ENCODE measurements around the gene OSBPL1A. TPM values are rescaled to one million over a fixed set of nuclear protein-coding genes. Genes with fewer than 3 reads are reported as not detected.

Gene OSBPL1A
- total RNA-seq, 6 experiments from 2014 or later = 4.1 to 14.6 (median 14.0) TPM

DNA sequence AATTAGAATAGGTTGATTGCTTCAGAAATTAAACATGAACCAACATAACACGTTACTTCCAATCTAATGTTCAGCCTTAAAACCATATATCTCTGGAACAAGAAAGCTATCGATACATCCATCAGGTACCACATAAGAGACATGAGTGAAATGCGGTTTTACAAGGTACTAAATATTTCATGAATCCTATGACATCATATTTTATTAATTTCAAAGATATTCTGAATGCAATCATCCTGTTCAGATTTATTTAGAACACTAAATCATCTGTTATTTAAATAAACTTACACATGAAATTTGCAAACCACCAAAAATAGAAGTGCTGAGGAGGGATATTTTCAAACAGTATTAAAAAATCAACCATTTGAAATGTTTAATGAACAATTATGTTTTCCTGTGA, 119.0 kb downstream of the OSBPL1A start:
- Histone ChIP-seq H3K27ac (no peak overlapping the region), H3K4me1 (no peaks in the 10 kb centered on the region), H3K27me3 (no peaks in the 10 kb centered on the region), H3K4me3 (no peak overlapping the region), H3K9me3 (no peaks in the 10 kb centered on the region), H3K36me3 (no peaks in the 10 kb centered on the region)
- intact Hi-C loops (cut with DNase I) = no loop called here
- ATAC-seq (no peak), DNase-seq (no peak)
- 93% methylated on average over 3 of the region's 3 CpGs for WGBS (ENCODE audit: insufficient coverage, low coverage, low lambda C conversion rate, missing lambda C conversion rate)
- TF ChIP-seq, protein P1, sequence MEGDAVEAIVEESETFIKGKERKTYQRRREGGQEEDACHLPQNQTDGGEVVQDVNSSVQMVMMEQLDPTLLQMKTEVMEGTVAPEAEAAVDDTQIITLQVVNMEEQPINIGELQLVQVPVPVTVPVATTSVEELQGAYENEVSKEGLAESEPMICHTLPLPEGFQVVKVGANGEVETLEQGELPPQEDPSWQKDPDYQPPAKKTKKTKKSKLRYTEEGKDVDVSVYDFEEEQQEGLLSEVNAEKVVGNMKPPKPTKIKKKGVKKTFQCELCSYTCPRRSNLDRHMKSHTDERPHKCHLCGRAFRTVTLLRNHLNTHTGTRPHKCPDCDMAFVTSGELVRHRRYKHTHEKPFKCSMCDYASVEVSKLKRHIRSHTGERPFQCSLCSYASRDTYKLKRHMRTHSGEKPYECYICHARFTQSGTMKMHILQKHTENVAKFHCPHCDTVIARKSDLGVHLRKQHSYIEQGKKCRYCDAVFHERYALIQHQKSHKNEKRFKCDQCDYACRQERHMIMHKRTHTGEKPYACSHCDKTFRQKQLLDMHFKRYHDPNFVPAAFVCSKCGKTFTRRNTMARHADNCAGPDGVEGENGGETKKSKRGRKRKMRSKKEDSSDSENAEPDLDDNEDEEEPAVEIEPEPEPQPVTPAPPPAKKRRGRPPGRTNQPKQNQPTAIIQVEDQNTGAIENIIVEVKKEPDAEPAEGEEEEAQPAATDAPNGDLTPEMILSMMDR (IDR thresholded peaks at IDR 0.05) = no peak
- TF ChIP-seq POLR2A (IDR thresholded peaks at IDR 0.05) = no peak

DNA sequence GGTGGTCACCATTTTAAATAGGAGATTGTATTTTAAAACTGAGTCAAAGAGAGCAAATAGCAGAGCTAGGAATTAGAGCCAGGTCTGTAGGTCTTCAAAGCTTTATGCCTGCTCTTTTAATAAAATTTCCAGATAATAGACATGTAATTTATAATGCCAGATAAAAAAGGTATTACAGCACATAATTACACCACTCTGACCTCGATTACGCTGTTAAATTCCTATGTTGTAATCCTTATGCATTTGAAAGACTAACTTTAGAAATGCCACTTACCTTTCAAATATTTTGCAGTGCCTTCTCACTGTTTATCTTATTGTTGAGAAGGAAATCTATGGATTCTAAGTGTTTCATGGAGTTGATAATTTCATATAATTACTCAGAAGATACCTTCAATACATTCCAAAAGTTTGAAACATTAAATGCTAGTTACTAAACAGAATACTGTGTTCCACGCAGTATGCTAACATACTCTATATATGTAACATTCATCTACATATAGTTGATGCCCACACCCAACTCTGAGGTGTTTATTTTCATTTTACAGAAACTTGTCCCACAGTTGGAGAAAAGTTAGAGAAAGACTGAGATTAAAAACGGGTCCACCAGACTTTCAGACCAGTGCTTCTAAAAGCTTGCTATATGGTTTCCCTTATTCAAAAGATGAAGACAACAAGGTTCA, 120.0 kb downstream of the OSBPL1A start:
- no peaks in the 10 kb centered on the region for H3K36me3 ChIP-seq
- TF ChIP-seq POLR2A (IDR thresholded peaks at IDR 0.05) = no peak
- TF ChIP-seq, protein P1 (IDR thresholded peaks at IDR 0.05) = no peak
- H3K27me3 ChIP-seq = no peaks in the 10 kb centered on the region
- peaks cover 0 to 2% (median under 1%) of the 10 kb centered on the region in 4 donors for H3K4me1 ChIP-seq
- no peak overlapping the region for H3K4me3 ChIP-seq
- H3K9me3 ChIP-seq = no peaks in the 10 kb centered on the region
- ATAC-seq (no peak), DNase-seq (no peak)
- WGBS (ENCODE audit: insufficient coverage, low coverage, low lambda C conversion rate, missing lambda C conversion rate) = 54% methylated on average over 4 of the region's 4 CpGs
- intact Hi-C loops (cut with DNase I) = no loop called here
- no peak overlapping the region for H3K27ac ChIP-seq

DNA sequence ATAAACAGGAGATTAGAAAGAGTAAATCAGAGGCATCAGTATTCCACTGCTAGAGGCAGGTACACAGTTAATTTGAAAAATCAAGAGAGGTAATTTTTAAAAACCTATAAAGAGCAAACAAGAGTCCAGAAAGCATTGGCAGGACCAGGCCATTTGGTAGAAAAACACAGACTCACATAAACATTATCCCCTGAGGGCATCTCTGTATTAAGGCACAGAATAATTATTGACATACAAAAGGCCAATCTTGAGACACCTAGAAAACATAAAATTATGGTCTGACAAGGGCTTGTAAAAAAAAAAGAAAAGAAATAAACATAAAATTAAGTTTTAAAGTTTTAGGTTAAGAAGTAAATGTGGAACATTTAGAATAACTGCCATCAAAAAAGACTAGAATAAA, 120.6 kb downstream of the OSBPL1A start:
- no peak for ATAC-seq
- Histone ChIP-seq H3K36me3 (no peaks in the 10 kb centered on the region), H3K27me3 (no peaks in the 10 kb centered on the region), H3K27ac (no peak overlapping the region), H3K4me1 (peaks cover 0 to 7% (median 2%) of the 10 kb centered on the region in 4 donors), H3K4me3 (no peak overlapping the region), H3K9me3 (no peaks in the 10 kb centered on the region)
- no peak for DNase-seq
- intact Hi-C loops (cut with DNase I) = no loop called here
- TF ChIP-seq, protein P1 (IDR thresholded peaks at IDR 0.05) = no peak
- no peak for TF ChIP-seq POLR2A (IDR thresholded peaks at IDR 0.05)

DNA sequence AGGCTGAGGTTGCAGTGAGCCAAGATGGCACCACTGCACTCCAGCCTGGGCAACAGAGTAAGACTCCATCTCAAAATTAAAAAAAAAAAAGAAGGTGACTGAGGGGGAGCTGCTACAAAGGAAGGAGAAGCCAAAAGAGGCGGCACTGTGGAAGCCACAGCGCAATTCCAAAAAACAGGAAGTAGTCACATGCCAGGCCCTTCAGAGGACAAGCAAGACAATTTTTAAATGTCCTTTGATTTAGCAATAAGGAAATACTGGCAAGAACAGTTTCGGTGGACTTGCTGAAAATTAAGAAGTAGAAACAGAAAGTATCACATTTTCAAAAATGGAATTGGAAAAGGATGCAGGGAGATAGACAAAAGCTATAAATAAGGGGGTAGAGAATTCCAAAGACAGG, 122.8 kb downstream of the OSBPL1A start:
- intact Hi-C loops (cut with DNase I) = no loop called here
- peak in 1 of 4 donors; percentile 6 for ATAC-seq
- 54% methylated on average over 3 of the region's 3 CpGs for WGBS (ENCODE audit: insufficient coverage, low coverage, low lambda C conversion rate, missing lambda C conversion rate)

More for the DNA sequence above, 122.8 kb downstream of the OSBPL1A start:
- Histone ChIP-seq H3K4me1 (peaks cover 0 to 12% (median 3%) of the 10 kb centered on the region in 4 donors), H3K27ac (no peak overlapping the region), H3K27me3 (no peaks in the 10 kb centered on the region), H3K9me3 (no peaks in the 10 kb centered on the region), H3K4me3 (no peak overlapping the region), H3K36me3 (no peaks in the 10 kb centered on the region)
- TF ChIP-seq POLR2A (IDR thresholded peaks at IDR 0.05) = no peak
- TF ChIP-seq, protein P1 (IDR thresholded peaks at IDR 0.05) = no peak
- DNase-seq = no peak

Data from right lobe of liver (tissue), 6 donors.